ENCODE data around the gene SKOR2.

- TF ChIP-seq CTCF (IDR thresholded peaks at IDR 0.05 in 4 of 5, conservative IDR thresholded peaks at IDR 0.05 in 1 of 5): no peak
- no peak for TF ChIP-seq POLR2A (IDR thresholded peaks at IDR 0.05)
Observed at GRCh38 chr18:47274961-47275360, 23.5 kb upstream of the SKOR2 start.
